Right lobe of liver (tissue), 6 donors: Measurements from ENCODE around the gene SLC25A47. TPM values are rescaled to one million over a fixed set of nuclear protein-coding genes. Genes with fewer than 3 reads are reported as not detected.
"Not testable (repeated sequence)": the region's sequence is repeated elsewhere in the genome, so short reads cannot be mapped to it uniquely, and the experiment has no call there.

Source experiments
- ATAC-seq, 4 donors: fragments of 200-7000 bp; cut with Tn5 transposase; one replicate each; pipeline ENCODE4 v1.9.1; 2020; ENCODE audit warnings: mild to moderate bottlenecking in 4 of 4, moderate library complexity in 4 of 4
- DNase-seq, 3 donors: peaks; one replicate each; pipeline ENCODE4 v3.0.0-alpha.2; 2020
- H3K27ac ChIP-seq, 3 donors: fragments of 200-600 bp; one replicate each; pipeline ENCODE4 v1.8.0; 2022
- H3K27me3 ChIP-seq, 2 donors: fragments of 200-600 bp; one replicate each; pipeline ENCODE4 v1.8.0; 2022
- H3K36me3 ChIP-seq, 4 donors: fragments of 200-600 bp; sonication (generic) in 1 of 4; one replicate each; pipeline versions ENCODE4 v1.5.1 to v1.8.0; 2017 to 2022; ENCODE audit warnings: control low read depth in 1 of 4
- H3K4me1 ChIP-seq, 4 donors: fragments of 200-600 bp; sonication (generic) in 1 of 4; one replicate each; pipeline versions ENCODE4 v1.5.1 to v1.8.0; 2017 to 2022; ENCODE audit warnings: control low read depth in 1 of 4
- H3K4me3 ChIP-seq, 3 donors: fragments of 200-600 bp; one replicate each; pipeline ENCODE4 v1.8.0; 2022
- H3K9me3 ChIP-seq, 4 donors: fragments of 200-600 bp; sonication (generic) in 1 of 4; one replicate each; pipeline versions ENCODE4 v1.5.1 to v1.8.0; 2017 to 2022; ENCODE audit warnings: control low read depth in 1 of 4
- POLR2A ChIP-seq: fragments of 450-650 bp; IDR thresholded peaks from one replicate; pipeline ENCODE4 v1.6.1; 2017; ENCODE audit warnings: antibody characterized with exemption, mild to moderate bottlenecking
- WGBS: methylation state at CpG from one replicate; pipeline ENCODE4 v1.1.6; 2018; ENCODE audit warnings: low coverage, low lambda C conversion rate; ENCODE audit not compliant: insufficient coverage; ENCODE audit errors: missing lambda C conversion rate; 5-methylcytosine and 5-hydroxymethylcytosine counted together
- intact Hi-C, 2 donors: fragments of 100-400 bp; cut with DNase I; formaldehyde crosslinking; loops; one replicate each; pipeline versions ENCODE4 v1.11.2 to v1.14.1; 2022
- total RNA-seq, 6 experiments: library from RNA; depleted of rRNA in 2 of 6; stranded (reverse); fragments of >200 nt in 2 of 6; fragmentation: NEBNext Ultra II Directional in 3 of 6; extraction: Animal tissue kit (Norgen Biotek cat#: 25700) in 3 of 6; gene quantifications; one replicate each; pipeline versions ENCODE4 v1.1.0 to v1.2.4, GENCODE V29; 2016 to 2023
- TF ChIP-seq, protein P1 (sequence below), 4 donors: fragments of 200-600 bp in 3 of 4; fragments of 450-650 bp in 1 of 4; IDR thresholded peaks; one replicate each; pipeline versions ENCODE4 v1.5.1 to v1.8.0; 2016 to 2022; ENCODE audit warnings: antibody characterized with exemption in 4 of 4, mild to moderate bottlenecking in 2 of 4
- donor health status: DM: no; HTN: yes; CAD: no.
- donor health status: DM: no; HTN: no; CAD: no.
- donor health status: DM: no; HTN: no; CAD: no.
- donor health status: DM: no; HTN: yes; CAD: no.
- donor health status: DM: no; HTN: yes; CAD: no.

SLC25A47 gene
- total RNA-seq, 6 experiments from 2014 or later = 74.8 to 378 (median 229) TPM

DNA sequence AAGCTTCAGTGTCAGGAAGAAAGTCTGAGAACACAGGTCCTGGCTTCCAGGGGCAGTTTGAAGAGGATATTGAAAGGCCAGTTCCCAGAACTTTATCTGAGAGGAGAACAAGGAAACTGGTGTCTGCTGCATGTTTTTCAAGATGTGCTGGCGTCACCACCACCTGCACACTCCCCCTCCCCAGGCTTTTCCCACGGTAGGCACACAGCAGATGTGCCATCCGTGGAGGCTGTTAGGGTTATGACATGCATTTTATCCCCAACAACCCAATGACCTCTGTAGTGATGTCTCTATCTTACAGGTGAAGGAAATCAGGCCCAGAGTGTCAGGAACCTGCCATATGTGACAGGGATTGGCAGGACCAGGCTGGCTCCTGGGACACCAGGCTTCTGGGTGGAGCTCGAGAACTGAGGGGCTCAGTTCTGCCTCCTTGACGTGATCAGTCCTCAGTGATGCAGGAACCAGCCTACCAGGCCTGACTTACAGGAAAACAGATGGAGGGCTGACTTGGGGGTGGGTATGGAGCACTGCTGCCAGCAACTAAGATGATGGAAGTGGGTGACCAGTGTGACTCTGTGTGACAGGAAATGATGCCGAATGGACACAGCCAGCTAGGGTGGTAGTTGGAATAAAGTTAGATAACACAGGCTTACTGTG, 16.8 kb downstream of the SLC25A47 start:
- no peak overlapping the region for H3K4me3 ChIP-seq
- WGBS = 80% methylated on average over 1 of the region's 6 CpGs
- H3K4me1 ChIP-seq = peaks cover 0 to 11% (median 0%) of the 10 kb centered on the region in 4 donors
- H3K27ac ChIP-seq = peak overlapping the region in 2 of 3 donors; percentile 62 to 82
- TF ChIP-seq POLR2A = no peak
- TF ChIP-seq, protein P1, sequence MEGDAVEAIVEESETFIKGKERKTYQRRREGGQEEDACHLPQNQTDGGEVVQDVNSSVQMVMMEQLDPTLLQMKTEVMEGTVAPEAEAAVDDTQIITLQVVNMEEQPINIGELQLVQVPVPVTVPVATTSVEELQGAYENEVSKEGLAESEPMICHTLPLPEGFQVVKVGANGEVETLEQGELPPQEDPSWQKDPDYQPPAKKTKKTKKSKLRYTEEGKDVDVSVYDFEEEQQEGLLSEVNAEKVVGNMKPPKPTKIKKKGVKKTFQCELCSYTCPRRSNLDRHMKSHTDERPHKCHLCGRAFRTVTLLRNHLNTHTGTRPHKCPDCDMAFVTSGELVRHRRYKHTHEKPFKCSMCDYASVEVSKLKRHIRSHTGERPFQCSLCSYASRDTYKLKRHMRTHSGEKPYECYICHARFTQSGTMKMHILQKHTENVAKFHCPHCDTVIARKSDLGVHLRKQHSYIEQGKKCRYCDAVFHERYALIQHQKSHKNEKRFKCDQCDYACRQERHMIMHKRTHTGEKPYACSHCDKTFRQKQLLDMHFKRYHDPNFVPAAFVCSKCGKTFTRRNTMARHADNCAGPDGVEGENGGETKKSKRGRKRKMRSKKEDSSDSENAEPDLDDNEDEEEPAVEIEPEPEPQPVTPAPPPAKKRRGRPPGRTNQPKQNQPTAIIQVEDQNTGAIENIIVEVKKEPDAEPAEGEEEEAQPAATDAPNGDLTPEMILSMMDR (IDR thresholded peaks at IDR 0.05) = no peak
- no peaks in the 10 kb centered on the region for H3K27me3 ChIP-seq
- peaks cover 0 to 17% (median 5%) of the 10 kb centered on the region in 4 donors for H3K36me3 ChIP-seq
- DNase-seq (peak in 1 of 3 donors; percentile 33), ATAC-seq (no peak)
- intact Hi-C loops = no loop called here
- no peaks in the 10 kb centered on the region for H3K9me3 ChIP-seq

DNA sequence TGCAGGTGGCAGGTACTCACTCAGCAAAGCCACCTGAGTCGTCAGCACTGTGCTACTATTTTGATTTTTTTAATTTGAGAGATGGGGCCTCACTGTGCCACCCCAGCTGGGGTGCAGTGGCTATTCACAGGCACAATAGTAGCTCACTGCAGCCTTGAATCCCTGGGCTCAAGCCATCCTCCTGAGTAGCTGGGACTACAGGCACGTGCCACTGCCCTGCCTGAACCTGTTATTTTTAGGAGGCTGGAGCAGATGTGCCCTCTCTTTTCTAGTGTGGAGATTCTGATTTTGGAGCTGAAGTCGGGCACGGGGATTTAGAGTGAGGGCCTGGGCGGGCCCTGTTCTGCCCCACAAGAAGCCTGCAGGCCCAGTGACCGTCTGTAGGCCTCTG, 17.3 kb downstream of the SLC25A47 start:
- DNase-seq (peak in 1 of 3 donors; percentile 30), ATAC-seq (no peak)
- no peaks in the 10 kb centered on the region for H3K27me3 ChIP-seq
- intact Hi-C loops = no loop called here
- no peak overlapping the region for H3K4me3 ChIP-seq
- H3K27ac ChIP-seq = peak overlapping the region; percentile 5 to 82 (median 62)
- TF ChIP-seq POLR2A = no peak
- TF ChIP-seq, protein P1 (IDR thresholded peaks at IDR 0.05) = no peak
- no peaks in the 10 kb centered on the region for H3K9me3 ChIP-seq
- H3K4me1 ChIP-seq = peaks cover 0 to 11% (median 0%) of the 10 kb centered on the region in 4 donors
- H3K36me3 ChIP-seq = peaks cover 0 to 17% (median 5%) of the 10 kb centered on the region in 4 donors
- 25% methylated on average over 1 of the region's 6 CpGs for WGBS

DNA sequence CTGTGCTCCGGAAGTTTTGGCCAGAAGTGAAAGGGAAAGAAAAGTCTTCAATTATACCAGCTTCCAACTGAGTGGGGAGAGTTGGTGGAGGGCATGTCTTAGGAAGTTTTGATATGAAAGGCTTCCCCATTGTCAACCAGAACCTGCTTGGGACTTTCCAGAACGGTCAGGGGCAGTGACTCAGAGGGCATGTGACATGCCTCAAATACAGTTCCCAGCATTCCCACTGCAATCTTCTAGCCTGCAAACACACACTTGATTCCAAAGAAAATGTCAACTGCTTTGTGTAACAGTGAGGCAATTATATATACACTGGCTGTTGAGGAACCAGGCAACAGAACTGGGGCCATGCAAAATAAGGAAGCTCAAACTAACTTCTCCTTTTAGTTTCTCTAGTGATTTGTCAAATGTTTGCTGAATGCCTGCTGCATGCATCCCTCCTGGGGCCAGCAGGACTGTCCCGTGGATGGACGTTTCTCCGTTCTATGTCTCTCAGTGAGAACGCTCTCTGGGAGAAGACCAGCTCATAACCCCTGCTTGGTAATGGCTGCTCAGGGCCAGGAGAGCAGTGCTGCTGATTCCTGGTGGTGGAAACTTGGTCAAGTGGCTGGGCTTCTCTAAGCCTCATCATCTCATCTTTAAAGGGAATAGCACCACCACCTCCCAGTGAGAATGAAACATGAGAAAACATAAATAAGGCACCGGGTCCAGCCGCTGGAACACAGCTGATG, 18.3 kb downstream of the SLC25A47 start:
- no peak overlapping the region for H3K4me3 ChIP-seq
- TF ChIP-seq, protein P1 (IDR thresholded peaks at IDR 0.05) = no peak
- no peak for TF ChIP-seq POLR2A
- H3K36me3 ChIP-seq = peaks cover 0 to 17% (median 8%) of the 10 kb centered on the region in 4 donors
- peak overlapping the region; percentile 5 to 82 (median 62) for H3K27ac ChIP-seq
- peaks cover 0 to 11% (median 0%) of the 10 kb centered on the region in 4 donors for H3K4me1 ChIP-seq
- peak; percentile 82 to 91 (median 85) for ATAC-seq
- peak in 2 of 3 donors; percentile 47 to 66 for DNase-seq
- no peaks in the 10 kb centered on the region for H3K27me3 ChIP-seq
- intact Hi-C loops = no loop called here
- no peaks in the 10 kb centered on the region for H3K9me3 ChIP-seq
- WGBS = 56% methylated on average over 5 of the region's 8 CpGs

DNA sequence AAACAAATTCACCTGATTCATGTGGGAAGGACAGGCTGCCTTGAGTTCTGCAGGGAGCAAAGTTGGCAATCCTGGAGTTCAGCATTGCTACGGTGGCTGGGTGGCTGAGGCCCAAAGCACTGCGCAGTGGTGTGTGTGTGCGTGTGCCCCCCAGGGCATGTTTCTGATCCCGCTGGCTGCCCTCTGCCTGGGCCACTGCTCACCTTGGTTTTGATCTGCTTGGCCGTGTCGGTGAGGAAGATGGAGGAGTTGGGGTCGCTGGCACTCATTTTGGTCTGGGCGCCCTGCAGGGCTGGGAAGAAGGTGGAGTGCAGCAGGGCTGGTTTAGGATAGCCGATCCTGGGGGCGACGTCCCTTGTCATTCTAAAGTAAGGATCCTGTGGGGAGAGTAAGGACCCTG, 19.1 kb downstream of the SLC25A47 start:
- no peak for TF ChIP-seq POLR2A
- TF ChIP-seq, protein P1 (IDR thresholded peaks at IDR 0.05) = no peak
- DNase-seq (peak in 1 of 3 donors; percentile 38), ATAC-seq (no peak)
- H3K27ac ChIP-seq = peak overlapping the region in 2 of 3 donors; percentile 59 to 62
- no peak overlapping the region for H3K4me3 ChIP-seq
- no peaks in the 10 kb centered on the region for H3K9me3 ChIP-seq
- H3K4me1 ChIP-seq = peaks cover 0 to 11% (median 0%) of the 10 kb centered on the region in 4 donors
- H3K27me3 ChIP-seq = no peaks in the 10 kb centered on the region
- WGBS = 96% methylated on average over 4 of the region's 11 CpGs
- intact Hi-C loops = no loop called here
- H3K36me3 ChIP-seq = peaks cover 0 to 17% (median 7%) of the 10 kb centered on the region in 4 donors

DNA sequence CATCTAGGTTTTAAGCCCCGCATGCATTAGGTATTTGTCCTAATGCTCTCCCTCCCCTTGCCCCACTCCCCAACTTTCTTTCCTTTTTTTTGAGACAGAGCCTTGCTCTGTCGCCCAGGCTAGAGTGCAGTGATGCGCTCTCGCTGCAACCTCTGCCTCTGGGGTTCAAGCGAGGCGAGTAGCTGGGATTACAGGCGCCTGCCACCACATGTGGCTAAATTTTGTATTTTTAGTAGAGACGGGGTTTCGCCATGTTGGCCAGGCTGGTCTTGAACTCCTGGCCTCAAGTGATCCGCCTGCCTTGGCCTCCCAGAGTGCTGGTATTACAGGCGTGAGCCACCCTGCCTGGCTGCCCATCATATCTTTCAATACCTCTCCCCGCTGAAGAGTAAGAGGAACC, 19.7 kb downstream of the SLC25A47 start:
- H3K27ac ChIP-seq, H3K9me3 ChIP-seq, intact Hi-C loops, H3K4me3 ChIP-seq, ATAC-seq, H3K27me3 ChIP-seq, DNase-seq: not testable (repeated sequence)
- WGBS = 93% methylated on average over 7 of the region's 12 CpGs
- Histone ChIP-seq H3K36me3 (peaks cover 0 to 14% (median 4%) of the 10 kb centered on the region in 4 donors), H3K4me1 (peaks cover 0 to 11% (median 0%) of the 10 kb centered on the region in 4 donors)

DNA sequence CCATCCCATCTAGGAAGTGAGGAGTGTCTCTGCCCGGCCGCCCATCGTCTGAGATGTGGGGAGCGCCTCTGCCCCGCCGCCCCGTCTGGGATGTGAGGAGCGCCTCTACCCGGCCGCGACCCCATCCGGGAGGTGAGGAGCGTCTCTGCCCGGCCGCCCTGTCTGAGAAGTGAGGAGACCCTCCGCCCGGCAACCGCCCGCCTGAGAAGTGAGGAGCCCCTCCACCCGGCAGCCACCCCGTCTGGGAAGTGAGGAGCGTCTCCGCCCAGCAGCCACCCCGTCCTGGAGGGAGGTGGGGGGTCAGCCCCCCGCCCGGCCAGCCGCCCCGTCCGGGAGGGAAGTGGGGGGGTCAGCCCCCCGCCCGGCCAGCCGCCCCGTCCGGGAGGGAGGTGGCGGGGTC, 21.5 kb downstream of the SLC25A47 start:
- H3K9me3 ChIP-seq, H3K27me3 ChIP-seq, DNase-seq, H3K27ac ChIP-seq, H3K4me3 ChIP-seq, ATAC-seq, intact Hi-C loops: not testable (repeated sequence)
- Histone ChIP-seq H3K36me3 (peaks cover 0 to 14% (median 6%) of the 10 kb centered on the region in 4 donors), H3K4me1 (peaks cover 0 to 11% (median 0%) of the 10 kb centered on the region in 4 donors)
- WGBS = no CpG with 5 or more reads among the region's 35 CpGs
